HEK293T (cell line): Measurements from ENCODE around the gene XRCC6.
"Not testable (repeated sequence)": the region's sequence is repeated elsewhere in the genome, so short reads cannot be mapped to it uniquely, and the experiment has no call there.

ENCODE experiments used
- BHLHE40 ChIP-seq: fragments of 450-650 bp; IDR thresholded peaks from 2 replicates; pipeline ENCODE4 v1.6.1; 2016; ENCODE audit warnings: mild to moderate bottlenecking, moderate library complexity, borderline replicate concordance
- ELF4 ChIP-seq: fragments of 450-650 bp; IDR thresholded peaks from 2 replicates; pipeline ENCODE4 v1.6.1; 2017; ENCODE audit warnings: antibody characterized with exemption
- FOXA1 ChIP-seq: fragments of 450-650 bp; IDR thresholded peaks from 2 replicates; pipeline ENCODE4 v1.6.1; 2016; ENCODE audit warnings: mild to moderate bottlenecking
- FOXK2 ChIP-seq: fragments of 450-650 bp; IDR thresholded peaks from 2 replicates; pipeline ENCODE4 v1.6.1; 2016; ENCODE audit warnings: mild to moderate bottlenecking
- L3MBTL2 ChIP-seq: fragments of 450-650 bp; conservative IDR thresholded peaks from 2 replicates; pipeline ENCODE4 v1.6.1; 2016; ENCODE audit warnings: mild to moderate bottlenecking
- LEF1 ChIP-seq: fragments of 450-650 bp; IDR thresholded peaks from 2 replicates; pipeline ENCODE4 v1.6.1; 2017; ENCODE audit warnings: mild to moderate bottlenecking, borderline replicate concordance
- NFRKB ChIP-seq: fragments of 450-650 bp; IDR thresholded peaks from 2 replicates; pipeline ENCODE4 v1.6.1; 2016; ENCODE audit warnings: mild to moderate bottlenecking, moderate library complexity
- TARDBP ChIP-seq: fragments of 450-650 bp; IDR thresholded peaks from 2 replicates; pipeline ENCODE4 v1.6.1; 2016

DNA sequence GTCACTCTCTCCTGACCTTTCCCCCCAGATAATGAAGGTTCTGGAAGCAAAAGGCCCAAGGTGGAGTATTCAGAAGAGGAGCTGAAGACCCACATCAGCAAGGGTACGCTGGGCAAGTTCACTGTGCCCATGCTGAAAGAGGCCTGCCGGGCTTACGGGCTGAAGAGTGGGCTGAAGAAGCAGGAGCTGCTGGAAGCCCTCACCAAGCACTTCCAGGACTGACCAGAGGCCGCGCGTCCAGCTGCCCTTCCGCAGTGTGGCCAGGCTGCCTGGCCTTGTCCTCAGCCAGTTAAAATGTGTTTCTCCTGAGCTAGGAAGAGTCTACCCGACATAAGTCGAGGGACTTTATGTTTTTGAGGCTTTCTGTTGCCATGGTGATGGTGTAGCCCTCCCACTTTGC is 42.5 kb downstream of the XRCC6 start:
- TF ChIP-seq NFRKB, BHLHE40, FOXK2, FOXA1, ELF4, TARDBP, LEF1, L3MBTL2: not testable (repeated sequence)
